ENCODE results near the gene MAEA.

The MAEA gene

GRCh38 chr4:1382776-1383727 is 93.4 kb downstream of the MAEA start:
- DNase-seq, result no peak

- DNase-seq, result no peak
Observed at GRCh38 chr4:1383728-1384591, 94.3 kb downstream of the MAEA start.

GRCh38 chr4:1384675-1385372 is 95.1 kb downstream of the MAEA start:
- DNase-seq, result no peak

GRCh38 chr4:1385373-1386340 is 96.0 kb downstream of the MAEA start:
- no peak for DNase-seq

Data from stimulated activated naive CD4-positive, alpha-beta T cell (primary cell).